ENCODE measurements around the gene RABGEF1.
"Not testable (repeated sequence)": the region's sequence is repeated elsewhere in the genome, so short reads cannot be mapped to it uniquely, and the experiment has no call there.

RABGEF1 gene

GRCh38 chr7:66751945-66752344 is 11.4 kb downstream of the RABGEF1 start:
- Histone ChIP-seq H3K36me3 (ENCODE audit: insufficient read depth, low read length) (no peaks in the 10 kb centered on the region), H3K9me3 (ENCODE audit: insufficient read depth, low read depth, low read length) (no peaks in the 10 kb centered on the region), H3K27me3 (ENCODE audit: insufficient read depth, low read length, poor library complexity, severe bottlenecking) (no peaks in the 10 kb centered on the region), H3K9ac (ENCODE audit: low read depth, low read length, poor library complexity, severe bottlenecking) (no peak overlapping the region), H3K4me3 (ENCODE audit: low read length, poor library complexity, severe bottlenecking) (no peak overlapping the region), H3F3A (ENCODE audit: low read depth) (no peaks in the 10 kb centered on the region), H3K9me2 (replicated peaks; ENCODE audit: low read depth, low read length) (no peaks in the 10 kb centered on the region), H4K20me1 (ENCODE audit: insufficient read depth, low read length, poor library complexity, severe bottlenecking) (peaks cover 20% of the 10 kb centered on the region), H2AFZ (ENCODE audit: low read length) (no peak overlapping the region), H3K4me1 (ENCODE audit: insufficient read depth, low read length, poor library complexity, severe bottlenecking) (no peaks in the 10 kb centered on the region), H3K4me2 (ENCODE audit: low read depth, low read length, poor library complexity, severe bottlenecking) (no peak overlapping the region), H3K79me2 (ENCODE audit: insufficient read depth, low read length) (peaks cover 85% of the 10 kb centered on the region)
- TF ChIP-seq EZH2phosphoT487 (IDR thresholded peaks at IDR 0.05; ENCODE audit: borderline replicate concordance) (no peak), CTCF (conservative IDR thresholded peaks at IDR 0.05; ENCODE audit: low read length) (no peak)

GRCh38 chr7:66754541-66754940 is 14.0 kb downstream of the RABGEF1 start:
- peaks cover 79% of the 10 kb centered on the region for H3K79me2 ChIP-seq (ENCODE audit: insufficient read depth, low read length)

GRCh38 chr7:66755059-66755458 is 14.5 kb downstream of the RABGEF1 start:
- not testable (repeated sequence) for H3K36me3 ChIP-seq (ENCODE audit: insufficient read depth, low read length); H3K4me3 ChIP-seq (ENCODE audit: low read length, poor library complexity, severe bottlenecking); H3K9ac ChIP-seq (ENCODE audit: low read depth, low read length, poor library complexity, severe bottlenecking); H3K9me3 ChIP-seq (ENCODE audit: insufficient read depth, low read depth, low read length); H3K9me2 ChIP-seq (replicated peaks; ENCODE audit: low read depth, low read length); H3K27me3 ChIP-seq (ENCODE audit: insufficient read depth, low read length, poor library complexity, severe bottlenecking); H2AFZ ChIP-seq (ENCODE audit: low read length); H3K4me1 ChIP-seq (ENCODE audit: insufficient read depth, low read length, poor library complexity, severe bottlenecking); H3K4me2 ChIP-seq (ENCODE audit: low read depth, low read length, poor library complexity, severe bottlenecking); H3F3A ChIP-seq (ENCODE audit: low read depth)
- Histone ChIP-seq H3K79me2 (ENCODE audit: insufficient read depth, low read length) (peaks cover 79% of the 10 kb centered on the region), H4K20me1 (ENCODE audit: insufficient read depth, low read length, poor library complexity, severe bottlenecking) (peaks cover 17% of the 10 kb centered on the region)

More at GRCh38 chr7:66754541-66754940, 14.0 kb downstream of the RABGEF1 start:
- no peaks in the 10 kb centered on the region for H3F3A ChIP-seq (ENCODE audit: low read depth)
- no peak overlapping the region for H3K9ac ChIP-seq (ENCODE audit: low read depth, low read length, poor library complexity, severe bottlenecking)
- H3K36me3 ChIP-seq (ENCODE audit: insufficient read depth, low read length) = no peaks in the 10 kb centered on the region; the same call in 1 of the 2 replicates
- no peaks in the 10 kb centered on the region for H3K4me1 ChIP-seq (ENCODE audit: insufficient read depth, low read length, poor library complexity, severe bottlenecking)
- H3K9me3 ChIP-seq (ENCODE audit: insufficient read depth, low read depth, low read length) = no peaks in the 10 kb centered on the region
- no peaks in the 10 kb centered on the region for H3K27me3 ChIP-seq (ENCODE audit: insufficient read depth, low read length, poor library complexity, severe bottlenecking)
- H3K4me2 ChIP-seq (ENCODE audit: low read depth, low read length, poor library complexity, severe bottlenecking) = no peak overlapping the region
- H3K9me2 ChIP-seq (replicated peaks; ENCODE audit: low read depth, low read length) = no peaks in the 10 kb centered on the region
- peaks cover 18% of the 10 kb centered on the region for H4K20me1 ChIP-seq (ENCODE audit: insufficient read depth, low read length, poor library complexity, severe bottlenecking)
- H2AFZ ChIP-seq (ENCODE audit: low read length) = no peak overlapping the region
- H3K4me3 ChIP-seq (ENCODE audit: low read length, poor library complexity, severe bottlenecking) = no peak overlapping the region
- TF ChIP-seq CTCF (conservative IDR thresholded peaks at IDR 0.05; ENCODE audit: low read length) (no peak), EZH2phosphoT487 (IDR thresholded peaks at IDR 0.05; ENCODE audit: borderline replicate concordance) (no peak)

GRCh38 chr7:66756227-66756626 is 15.7 kb downstream of the RABGEF1 start:
- not testable (repeated sequence) for H3F3A ChIP-seq (ENCODE audit: low read depth); H2AFZ ChIP-seq (ENCODE audit: low read length); H3K9ac ChIP-seq (ENCODE audit: low read depth, low read length, poor library complexity, severe bottlenecking); H3K4me1 ChIP-seq (ENCODE audit: insufficient read depth, low read length, poor library complexity, severe bottlenecking); H3K27me3 ChIP-seq (ENCODE audit: insufficient read depth, low read length, poor library complexity, severe bottlenecking); H3K4me3 ChIP-seq (ENCODE audit: low read length, poor library complexity, severe bottlenecking); H3K36me3 ChIP-seq (ENCODE audit: insufficient read depth, low read length); H3K9me3 ChIP-seq (ENCODE audit: insufficient read depth, low read depth, low read length); H3K4me2 ChIP-seq (ENCODE audit: low read depth, low read length, poor library complexity, severe bottlenecking); H3K9me2 ChIP-seq (replicated peaks; ENCODE audit: low read depth, low read length)
- Histone ChIP-seq H3K79me2 (ENCODE audit: insufficient read depth, low read length) (peaks cover 68% of the 10 kb centered on the region), H4K20me1 (ENCODE audit: insufficient read depth, low read length, poor library complexity, severe bottlenecking) (peaks cover 13% of the 10 kb centered on the region)

Data from Loucy (cell line).